Liver (tissue), 9 donors: Measurements from ENCODE around the gene STK33. TPM values are rescaled to one million over a fixed set of nuclear protein-coding genes. Genes with fewer than 3 reads are reported as not detected.

Experiments used
- DNase-seq: peaks from one replicate; pipeline ENCODE4 v3.0.0-alpha.2; 2017; ENCODE audit warnings: low spot score
- H3K27ac ChIP-seq, 2 donors: one replicate each; pipeline ENCODE4 v1.7.0; 2013; ENCODE audit warnings: inconsistent platforms in 2 of 2, low read length in 2 of 2, control low read depth in 1 of 2, low read depth in 1 of 2, mild to moderate bottlenecking in 1 of 2
- H3K27me3 ChIP-seq, 4 donors: one replicate each; pipeline versions ENCODE4 v1.6.1 to v1.7.0; 2013; ENCODE audit warnings: low read length in 3 of 4, inconsistent platforms in 1 of 4, mild to moderate bottlenecking in 1 of 4, moderate library complexity in 1 of 4; ENCODE audit not compliant: control insufficient read depth in 4 of 4, insufficient read depth in 4 of 4
- H3K36me3 ChIP-seq, 4 donors: one replicate each; pipeline versions ENCODE4 v1.6.1 to v1.7.0; 2013; ENCODE audit warnings: low read length in 3 of 4, mild to moderate bottlenecking in 3 of 4, low read depth in 1 of 4, moderate library complexity in 1 of 4; ENCODE audit not compliant: control insufficient read depth in 4 of 4, insufficient read depth in 3 of 4
- H3K4me1 ChIP-seq, 4 donors: one replicate each; pipeline versions ENCODE4 v1.6.1 to v1.7.0; 2013; ENCODE audit warnings: low read length in 3 of 4, mild to moderate bottlenecking in 3 of 4, moderate library complexity in 1 of 4; ENCODE audit not compliant: control insufficient read depth in 4 of 4, insufficient read depth in 4 of 4
- H3K4me3 ChIP-seq, 3 donors: one replicate each; pipeline versions ENCODE4 v1.6.1 to v1.7.0; 2013; ENCODE audit warnings: low read length in 3 of 3, control low read depth in 1 of 3, low read depth in 1 of 3, mild to moderate bottlenecking in 1 of 3
- H3K9ac ChIP-seq, 2 donors: one replicate each; pipeline ENCODE4 v1.7.0; 2013; ENCODE audit warnings: low read length in 2 of 2, mild to moderate bottlenecking in 2 of 2, moderate library complexity in 2 of 2, control low read depth in 1 of 2, low read depth in 1 of 2
- H3K9me3 ChIP-seq, 4 donors: one replicate each; pipeline versions ENCODE4 v1.6.1 to v1.7.0; 2013; ENCODE audit warnings: low read length in 3 of 4; ENCODE audit not compliant: control insufficient read depth in 4 of 4
- ATF3 ChIP-seq: IDR thresholded peaks from 2 replicates; pipeline ENCODE4 v1.6.1; 2016; ENCODE audit warnings: antibody characterized with exemption
- CTCF ChIP-seq: fragments of 150-350 bp; IDR thresholded peaks from 2 replicates; pipeline ENCODE4 v1.5.1; 2017; ENCODE audit warnings: improper control_type of control experiment, low read depth, low read length; ENCODE audit not compliant: missing input control
- EGR1 ChIP-seq, 2 donors: IDR thresholded peaks; 2 replicates each; pipeline ENCODE4 v1.6.1; 2016 to 2018; ENCODE audit warnings: antibody characterized with exemption in 2 of 2, low read depth in 2 of 2
- FOXA1 ChIP-seq: IDR thresholded peaks from 2 replicates; pipeline ENCODE4 v1.6.1; 2016; ENCODE audit warnings: antibody characterized with exemption
- FOXA2 ChIP-seq: IDR thresholded peaks from 2 replicates; pipeline ENCODE4 v1.6.1; 2016; ENCODE audit warnings: antibody characterized with exemption
- GABPA ChIP-seq, 2 donors: IDR thresholded peaks in 1 of 2; conservative IDR thresholded peaks in 1 of 2; 2 replicates each; pipeline ENCODE4 v1.6.1; 2016; ENCODE audit warnings: antibody characterized with exemption in 2 of 2, mild to moderate bottlenecking in 1 of 2, moderate library complexity in 1 of 2
- HNF4A ChIP-seq, 2 donors: conservative IDR thresholded peaks; 2 replicates each; pipeline ENCODE4 v1.6.1; 2016; ENCODE audit warnings: antibody characterized with exemption in 2 of 2, mild to moderate bottlenecking in 2 of 2
- HNF4G ChIP-seq: IDR thresholded peaks from 2 replicates; pipeline ENCODE4 v1.6.1; 2016; ENCODE audit warnings: antibody characterized with exemption
- JUND ChIP-seq, 2 donors: IDR thresholded peaks; 2 replicates each; pipeline ENCODE4 v1.6.1; 2016; ENCODE audit warnings: antibody characterized with exemption in 2 of 2
- MAX ChIP-seq: IDR thresholded peaks from 2 replicates; pipeline ENCODE4 v1.6.1; 2016; ENCODE audit warnings: antibody characterized with exemption
- NR2F2 ChIP-seq: IDR thresholded peaks from 2 replicates; pipeline ENCODE4 v1.6.1; 2016; ENCODE audit warnings: antibody characterized with exemption
- RAD21 ChIP-seq, 2 donors: IDR thresholded peaks; 2 replicates each; pipeline ENCODE4 v1.6.1; 2016; ENCODE audit warnings: antibody characterized with exemption in 2 of 2, mild to moderate bottlenecking in 2 of 2
- REST ChIP-seq: IDR thresholded peaks from 2 replicates; pipeline ENCODE4 v1.6.1; 2016; ENCODE audit warnings: antibody characterized with exemption, mild to moderate bottlenecking
- RXRA ChIP-seq, 2 donors: IDR thresholded peaks; 2 replicates each; pipeline ENCODE4 v1.6.1; 2017 to 2018; ENCODE audit warnings: antibody characterized with exemption in 2 of 2, mild to moderate bottlenecking in 1 of 2
- SP1 ChIP-seq: IDR thresholded peaks from 2 replicates; pipeline ENCODE4 v1.6.1; 2018; ENCODE audit warnings: antibody characterized with exemption, mild to moderate bottlenecking
- TAF1 ChIP-seq: conservative IDR thresholded peaks from 2 replicates; pipeline ENCODE4 v1.6.1; 2016; ENCODE audit warnings: antibody characterized with exemption, mild to moderate bottlenecking
- ZBTB33 ChIP-seq: IDR thresholded peaks from 2 replicates; pipeline ENCODE4 v1.6.1; 2016; ENCODE audit warnings: antibody characterized with exemption
- WGBS: extraction: QIAGEN DNeasy Blood & Tissue Kit; methylation state at CpG from one replicate; pipeline ENCODE4 v1.1.7; 2013; 5-methylcytosine and 5-hydroxymethylcytosine counted together
- polyA plus RNA-seq, 2 donors: library from polyadenylated mRNA; stranded (reverse) in 1 of 2; unstranded in 1 of 2; fragments of 200-250 nt in 1 of 2; fragments of >200 nt in 1 of 2; fragmentation: Nextera tagmentation in 1 of 2; extraction: Ambion mirVana in 1 of 2; gene quantifications; one replicate each; pipeline versions ENCODE4 v1.2.1 to v1.2.3, GENCODE V29; 2013 to 2015
- total RNA-seq, 2 donors: library from RNA; depleted of rRNA; stranded (reverse); fragments of >200 nt; gene quantifications; one replicate each; pipeline ENCODE4 v1.2.3, GENCODE V29; 2014
- donor health status: healthy.
- donor health status: healthy.
- donor health status: healthy.
- donor health status: healthy.
- donor health status: healthy.

The STK33 gene
- total and polyA plus RNA-seq, 4 donors = 0.09 to 1.1 (median 0.52) TPM

GRCh38 chr11:8501836-8502235 lies 92.2 kb downstream of the STK33 start:
- no peaks in the 10 kb centered on the region for H3K27me3 ChIP-seq

GRCh38 chr11:8488395-8488794 lies 105.6 kb downstream of the STK33 start:
- no peaks in the 10 kb centered on the region for H3K4me1 ChIP-seq
- no peak overlapping the region for H3K4me3 ChIP-seq
- H3K27me3 ChIP-seq = no peaks in the 10 kb centered on the region
- no peaks in the 10 kb centered on the region for H3K36me3 ChIP-seq
- TF ChIP-seq TAF1 (no peak), RXRA (IDR thresholded peaks at IDR 0.05) (no peak)
- no peak overlapping the region for H3K27ac ChIP-seq
- no peak overlapping the region for H3K9ac ChIP-seq
- WGBS = 82% methylated on average over 1 of the region's 1 CpG
- no peak for DNase-seq
- peaks cover 0 to 2% (median under 1%) of the 10 kb centered on the region in 4 donors for H3K9me3 ChIP-seq

More at GRCh38 chr11:8501836-8502235, 92.2 kb downstream of the STK33 start:
- Histone ChIP-seq H3K9ac (no peak overlapping the region), H3K36me3 (no peaks in the 10 kb centered on the region), H3K27ac (no peak overlapping the region), H3K4me1 (no peaks in the 10 kb centered on the region), H3K4me3 (no peak overlapping the region), H3K9me3 (no peaks in the 10 kb centered on the region)
- DNase-seq = no peak
- TF ChIP-seq REST = no peak
- no peak for TF ChIP-seq JUND (IDR thresholded peaks at IDR 0.05)
- no peak for TF ChIP-seq EGR1 (IDR thresholded peaks at IDR 0.05; ENCODE audit: low read depth in 2 of 2)
- TF ChIP-seq FOXA2 = no peak
- 76% methylated on average over 2 of the region's 2 CpGs for WGBS

- Histone ChIP-seq H3K4me3 (no peak overlapping the region), H3K4me1 (no peaks in the 10 kb centered on the region), H3K36me3 (no peaks in the 10 kb centered on the region), H3K9me3 (peaks cover 0 to 2% (median under 1%) of the 10 kb centered on the region in 4 donors), H3K9ac (no peak overlapping the region), H3K27me3 (no peaks in the 10 kb centered on the region), H3K27ac (no peak overlapping the region)
- 87% methylated on average over 2 of the region's 2 CpGs for WGBS
- no peak for DNase-seq
- TF ChIP-seq CTCF (no peak), SP1 (no peak), FOXA1 (no peak), RXRA (IDR thresholded peaks at IDR 0.05) (no peak), ZBTB33 (no peak), ATF3 (no peak), JUND (IDR thresholded peaks at IDR 0.05) (no peak), FOXA2 (no peak), HNF4A (conservative IDR thresholded peaks at IDR 0.05) (no peak), RAD21 (IDR thresholded peaks at IDR 0.05) (no peak), HNF4G (no peak), REST (no peak), NR2F2 (no peak), TAF1 (no peak), MAX (no peak), EGR1 (IDR thresholded peaks at IDR 0.05; ENCODE audit: low read depth in 2 of 2) (no peak), GABPA (IDR thresholded peaks at IDR 0.05 in 1 of 2, conservative IDR thresholded peaks at IDR 0.05 in 1 of 2) (no peak)
Measured at GRCh38 chr11:8487261-8487660, 106.8 kb downstream of the STK33 start.
